ENCODE measurements around the gene SNRNP200.

DNA sequence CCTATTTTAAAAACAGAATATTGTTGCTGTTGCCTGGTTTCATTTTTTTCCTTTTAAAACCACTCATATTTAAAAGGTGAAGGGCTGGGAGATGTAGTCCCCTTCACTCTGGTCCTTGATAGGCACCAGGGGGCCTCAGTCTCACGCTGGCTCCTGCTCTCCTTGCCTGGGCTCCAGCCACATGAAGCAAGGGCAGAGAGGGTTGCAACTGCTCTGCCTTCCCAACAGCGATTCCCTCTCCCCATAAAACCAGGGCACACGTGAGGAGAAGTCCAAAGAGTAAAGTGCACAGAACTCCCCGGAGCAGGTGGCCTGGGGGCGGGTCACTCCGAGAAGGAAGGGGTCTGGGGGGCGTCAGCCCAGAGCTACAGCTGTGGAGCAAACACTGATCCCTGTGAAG, 52.3 kb downstream of the SNRNP200 start:
- TF ChIP-seq, protein P1, sequence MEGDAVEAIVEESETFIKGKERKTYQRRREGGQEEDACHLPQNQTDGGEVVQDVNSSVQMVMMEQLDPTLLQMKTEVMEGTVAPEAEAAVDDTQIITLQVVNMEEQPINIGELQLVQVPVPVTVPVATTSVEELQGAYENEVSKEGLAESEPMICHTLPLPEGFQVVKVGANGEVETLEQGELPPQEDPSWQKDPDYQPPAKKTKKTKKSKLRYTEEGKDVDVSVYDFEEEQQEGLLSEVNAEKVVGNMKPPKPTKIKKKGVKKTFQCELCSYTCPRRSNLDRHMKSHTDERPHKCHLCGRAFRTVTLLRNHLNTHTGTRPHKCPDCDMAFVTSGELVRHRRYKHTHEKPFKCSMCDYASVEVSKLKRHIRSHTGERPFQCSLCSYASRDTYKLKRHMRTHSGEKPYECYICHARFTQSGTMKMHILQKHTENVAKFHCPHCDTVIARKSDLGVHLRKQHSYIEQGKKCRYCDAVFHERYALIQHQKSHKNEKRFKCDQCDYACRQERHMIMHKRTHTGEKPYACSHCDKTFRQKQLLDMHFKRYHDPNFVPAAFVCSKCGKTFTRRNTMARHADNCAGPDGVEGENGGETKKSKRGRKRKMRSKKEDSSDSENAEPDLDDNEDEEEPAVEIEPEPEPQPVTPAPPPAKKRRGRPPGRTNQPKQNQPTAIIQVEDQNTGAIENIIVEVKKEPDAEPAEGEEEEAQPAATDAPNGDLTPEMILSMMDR (IDR thresholded peaks at IDR 0.05) = no peak
- TF ChIP-seq POLR2A (IDR thresholded peaks at IDR 0.05) = no peak
